Measurements from ENCODE around the gene L1CAM.
A peak's percentile ranks its signal among the peaks of the same experiment; 100 is the strongest.
"Not testable (repeated sequence)": the region's sequence is repeated elsewhere in the genome, so short reads cannot be mapped to it uniquely, and the experiment has no call there.

The L1CAM gene

DNA sequence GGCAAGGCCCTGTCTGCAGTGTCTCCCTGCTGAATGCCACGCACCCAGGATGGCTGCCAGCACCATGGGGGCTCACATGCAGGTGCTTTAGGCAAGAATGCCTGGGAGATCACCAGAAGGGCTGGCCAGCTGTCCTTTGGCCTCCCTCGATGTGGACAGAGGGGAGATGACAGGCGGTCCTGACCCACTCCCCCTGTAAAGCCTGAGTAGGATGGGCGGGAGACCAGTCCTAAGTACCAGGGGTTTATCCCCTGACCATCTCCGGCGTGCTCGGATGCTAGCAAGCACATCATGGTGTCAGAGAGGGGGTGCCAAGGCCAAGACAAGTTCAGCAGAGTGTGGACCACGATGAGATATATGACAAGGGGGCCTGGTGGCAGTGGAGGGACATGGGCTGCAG lies 60.9 kb downstream of the L1CAM start:
- no peak for DNase-seq

- no peak for DNase-seq
Measured at GRCh38 chrX:153824348-153824747, 61.6 kb downstream of the L1CAM start.

DNA sequence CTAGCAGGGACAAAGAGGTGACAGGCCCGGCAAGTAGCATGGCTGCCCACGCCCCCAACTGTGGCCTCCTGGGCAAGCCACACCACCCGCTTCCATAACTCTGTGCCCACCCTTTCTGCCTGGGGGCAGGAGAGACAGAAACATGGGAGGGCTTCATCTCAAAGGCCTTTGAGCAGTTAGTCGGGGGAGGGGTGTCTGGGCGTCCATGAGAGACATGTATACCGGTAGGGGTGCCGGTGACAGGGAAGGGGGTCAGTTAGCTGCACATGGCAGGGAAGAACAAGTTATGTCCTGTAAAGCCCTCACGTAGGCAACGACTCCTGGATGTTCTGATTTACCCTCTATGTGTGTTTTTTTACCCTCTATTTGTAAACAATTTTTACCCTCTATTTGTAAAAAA lies 64.9 kb downstream of the L1CAM start:
- no peak for DNase-seq

- no peak for DNase-seq
Measured at GRCh38 chrX:153820601-153821000, 65.4 kb downstream of the L1CAM start.

DNA sequence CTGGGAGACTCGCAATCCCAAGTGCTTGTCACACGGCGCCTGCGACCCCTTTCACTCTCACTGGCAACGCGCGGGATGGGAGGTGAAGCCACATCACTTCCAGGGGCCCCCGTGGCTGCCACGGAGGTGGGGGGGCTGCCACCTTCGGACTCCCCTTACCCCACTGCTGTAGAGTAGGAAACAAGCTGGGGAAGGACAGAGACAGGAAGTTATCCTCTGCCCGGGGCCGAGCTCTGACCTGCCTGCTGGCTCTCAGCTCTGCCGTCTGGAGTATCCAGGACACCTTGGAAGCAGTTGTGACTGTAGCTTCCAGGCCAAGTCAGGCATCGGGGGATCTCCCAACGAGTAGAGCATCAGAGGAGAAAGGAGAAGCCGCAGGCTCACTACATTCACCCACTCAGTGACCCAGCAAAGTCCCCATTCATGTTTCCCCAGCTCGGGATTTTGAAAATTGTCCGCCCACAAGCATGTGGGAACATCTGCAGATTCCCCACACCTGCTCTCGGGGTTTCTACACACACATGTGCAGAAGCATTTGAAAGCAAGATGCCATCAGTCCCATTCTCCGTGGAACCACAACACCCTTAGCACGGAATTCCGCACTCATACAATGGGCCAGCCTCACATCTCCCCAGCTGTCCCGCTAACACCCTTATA lies 66.5 kb downstream of the L1CAM start:
- DNase-seq: no peak

GRCh38 chrX:153818571-153819383 lies 67.2 kb downstream of the L1CAM start:
- DNase-seq: peak; percentile 33

GRCh38 chrX:153818064-153818463 lies 67.9 kb downstream of the L1CAM start:
- DNase-seq: not testable (repeated sequence)

- no peak for DNase-seq
Measured at GRCh38 chrX:153816831-153817690, 68.9 kb downstream of the L1CAM start.

GRCh38 chrX:153814591-153815315 lies 71.2 kb downstream of the L1CAM start:
- no peak for DNase-seq

DNA sequence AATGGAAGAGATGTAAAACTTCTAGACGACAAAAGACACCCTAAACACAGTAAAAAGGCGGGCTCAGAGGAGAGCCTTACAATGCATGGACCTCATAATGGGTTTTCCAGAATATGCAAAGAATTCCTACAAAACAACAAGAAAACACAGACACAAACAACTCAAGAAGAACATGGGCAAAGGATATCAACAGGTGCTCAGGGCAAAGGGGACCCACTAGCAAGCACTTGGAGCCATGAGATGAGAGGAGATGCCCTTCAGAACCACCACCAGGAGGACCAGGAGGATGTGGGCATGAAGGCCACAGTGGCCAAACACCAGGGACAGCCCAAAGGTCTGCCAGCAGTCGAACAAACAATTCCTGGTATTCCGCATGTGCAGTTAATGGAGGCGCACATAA lies 72.8 kb downstream of the L1CAM start:
- DNase-seq: no peak

GRCh38 chrX:153812220-153812619 lies 73.8 kb downstream of the L1CAM start:
- DNase-seq: no peak

All from effector CD8-positive, alpha-beta T cell (primary cell).